Subcutaneous abdominal adipose tissue (tissue), 5 donors: ENCODE data around the gene BTF3.

Source experiments
- H3K27ac ChIP-seq: one replicate; pipeline ENCODE4 v1.7.0; 2013; ENCODE audit warnings: low read depth, mild to moderate bottlenecking, inconsistent platforms, low read length, moderate library complexity
- H3K27me3 ChIP-seq, 5 donors: one replicate each; pipeline ENCODE4 v1.7.0; 2013; ENCODE audit warnings: low read length in 5 of 5, inconsistent platforms in 1 of 5; ENCODE audit not compliant: control insufficient read depth in 5 of 5, insufficient read depth in 4 of 5
- H3K36me3 ChIP-seq, 5 donors: one replicate each; pipeline ENCODE4 v1.7.0; 2013; ENCODE audit warnings: low read length in 5 of 5; ENCODE audit not compliant: control insufficient read depth in 5 of 5, insufficient read depth in 5 of 5
- H3K4me1 ChIP-seq, 5 donors: one replicate each; pipeline ENCODE4 v1.7.0; 2013; ENCODE audit warnings: low read length in 5 of 5, mild to moderate bottlenecking in 3 of 5, moderate library complexity in 1 of 5; ENCODE audit not compliant: control insufficient read depth in 5 of 5, insufficient read depth in 5 of 5
- H3K4me3 ChIP-seq, 5 donors: one replicate each; pipeline ENCODE4 v1.7.0; 2013; ENCODE audit warnings: low read length in 5 of 5, low read depth in 1 of 5
- H3K9ac ChIP-seq, 5 donors: one replicate each; pipeline ENCODE4 v1.7.0; 2013; ENCODE audit warnings: low read length in 5 of 5, mild to moderate bottlenecking in 4 of 5, moderate library complexity in 3 of 5
- H3K9me3 ChIP-seq, 5 donors: one replicate each; pipeline ENCODE4 v1.7.0; 2013; ENCODE audit warnings: low read length in 5 of 5; ENCODE audit not compliant: control insufficient read depth in 5 of 5
- donor health status: healthy.
- donor health status: healthy.
- donor health status: healthy.
- donor health status: healthy.
- donor health status: healthy.

The BTF3 gene

DNA sequence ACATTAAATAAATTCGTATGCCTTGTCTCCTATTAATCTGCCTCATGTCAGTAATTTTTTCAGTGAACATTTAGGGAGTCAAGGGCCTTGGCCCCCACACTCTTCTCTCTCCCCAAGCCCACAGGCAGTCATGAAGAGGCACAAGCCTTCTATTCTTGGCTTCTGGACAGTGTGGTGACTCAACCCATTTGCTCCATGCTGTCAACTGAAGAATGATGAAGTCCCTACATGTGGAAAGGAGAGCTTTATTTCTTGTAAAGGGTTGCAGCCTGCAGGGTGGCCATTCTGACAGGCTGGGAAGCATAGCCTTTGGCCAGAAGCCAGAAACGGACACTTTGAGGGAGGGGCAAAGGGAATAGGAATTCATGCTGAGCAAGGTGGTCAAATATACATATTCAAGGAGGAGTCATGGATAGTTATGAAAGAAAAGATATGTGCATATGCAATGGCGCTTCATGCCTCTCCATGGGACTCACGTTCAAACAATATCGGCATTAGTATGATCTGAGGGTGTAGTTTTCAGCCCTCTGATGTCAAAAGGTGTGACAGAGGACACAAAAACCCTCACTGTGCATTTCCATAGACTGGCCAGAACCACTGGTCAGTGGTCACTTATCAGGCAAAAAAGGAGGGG lies 35.9 kb downstream of the BTF3 start:
- Histone ChIP-seq H3K27ac (no peak overlapping the region), H3K4me1 (peaks cover 0 to 17% (median 8%) of the 10 kb centered on the region in 5 donors), H3K9me3 (peaks cover 0 to 10% (median 6%) of the 10 kb centered on the region in 5 donors), H3K36me3 (no peaks in the 10 kb centered on the region), H3K9ac (no peak overlapping the region), H3K4me3 (no peak overlapping the region), H3K27me3 (no peaks in the 10 kb centered on the region)

GRCh38 chr5:73534971-73535370 lies 36.7 kb downstream of the BTF3 start:
- Histone ChIP-seq H3K4me3 (no peak overlapping the region), H3K27ac (no peak overlapping the region), H3K4me1 (peaks cover 0 to 9% (median 2%) of the 10 kb centered on the region in 5 donors), H3K36me3 (no peaks in the 10 kb centered on the region), H3K27me3 (peaks cover 0 to 3% (median 0%) of the 10 kb centered on the region in 5 donors), H3K9ac (no peak overlapping the region), H3K9me3 (peaks cover 0 to 10% (median 6%) of the 10 kb centered on the region in 5 donors)

DNA sequence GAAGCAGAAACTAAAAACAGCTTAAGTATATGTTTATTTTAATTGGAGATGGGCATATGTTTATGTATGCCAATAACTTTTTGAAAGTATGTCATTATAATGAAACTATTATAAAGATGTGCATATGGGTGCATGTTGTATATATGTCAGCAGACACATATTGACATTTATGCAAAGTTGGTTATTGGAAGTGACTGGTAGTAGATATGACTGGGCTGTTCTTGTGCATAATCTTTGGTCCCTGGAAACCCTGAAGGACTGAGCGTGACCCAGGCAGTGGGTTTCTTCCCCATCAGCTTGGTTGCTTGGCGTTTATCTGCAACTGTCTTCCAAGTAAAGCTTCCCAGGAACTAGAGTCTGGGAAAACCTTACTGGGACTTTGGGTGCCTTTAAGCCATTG lies 41.5 kb downstream of the BTF3 start:
- Histone ChIP-seq H3K9ac (no peak overlapping the region), H3K27me3 (peaks cover 0 to 3% (median 0%) of the 10 kb centered on the region in 5 donors), H3K36me3 (no peaks in the 10 kb centered on the region), H3K4me3 (no peak overlapping the region), H3K27ac (no peak overlapping the region), H3K4me1 (peaks cover 0 to 9% (median 2%) of the 10 kb centered on the region in 5 donors), H3K9me3 (peaks cover 0 to 6% (median 2%) of the 10 kb centered on the region in 5 donors)

DNA sequence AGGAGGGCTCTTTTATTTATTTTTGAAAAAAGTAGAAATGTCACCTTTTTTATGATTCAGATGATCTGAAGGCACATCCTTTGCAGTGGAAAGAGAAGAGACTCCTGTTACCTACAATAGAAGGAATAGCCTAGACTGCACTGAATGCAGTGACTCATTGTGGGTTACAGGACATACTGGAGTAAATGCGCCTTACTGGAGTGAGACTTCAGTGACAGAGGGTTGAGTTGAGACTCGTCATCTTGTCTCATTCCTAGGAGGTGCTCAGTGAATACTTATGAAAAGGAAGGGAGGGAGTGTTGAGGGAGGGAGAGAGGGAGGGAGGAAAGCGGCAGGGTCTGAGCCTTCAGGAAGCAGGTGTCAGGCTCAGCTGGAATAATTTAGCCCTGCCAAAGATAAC lies 42.0 kb downstream of the BTF3 start:
- Histone ChIP-seq H3K9me3 (peaks cover 0 to 3% (median 0%) of the 10 kb centered on the region in 5 donors), H3K36me3 (no peaks in the 10 kb centered on the region), H3K9ac (no peak overlapping the region), H3K4me1 (peaks cover 0 to 9% (median 2%) of the 10 kb centered on the region in 5 donors), H3K27me3 (peaks cover 0 to 3% (median 0%) of the 10 kb centered on the region in 5 donors), H3K27ac (no peak overlapping the region), H3K4me3 (no peak overlapping the region)

DNA sequence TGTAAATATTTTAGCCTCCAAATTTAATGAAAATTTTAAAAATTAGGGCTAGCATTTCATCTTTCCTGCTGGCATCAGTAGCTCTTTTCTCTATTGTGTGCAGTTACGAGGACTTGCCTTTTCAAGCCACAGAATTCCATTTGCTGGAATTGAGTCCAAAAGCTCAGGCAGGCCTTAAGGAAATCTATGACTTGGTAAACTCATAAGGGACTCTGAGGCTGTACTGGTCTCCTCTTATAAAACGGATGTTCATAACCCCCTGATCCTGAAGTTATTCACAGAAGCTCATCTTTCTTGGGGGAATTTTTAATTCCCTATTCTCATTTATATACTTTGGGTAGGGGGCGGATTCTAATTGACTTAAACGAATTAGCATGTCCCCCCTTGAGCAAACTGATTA lies 43.8 kb downstream of the BTF3 start:
- Histone ChIP-seq H3K27ac (no peak overlapping the region), H3K9ac (no peak overlapping the region), H3K4me1 (peaks cover 0 to 6% (median under 1%) of the 10 kb centered on the region in 5 donors)

DNA sequence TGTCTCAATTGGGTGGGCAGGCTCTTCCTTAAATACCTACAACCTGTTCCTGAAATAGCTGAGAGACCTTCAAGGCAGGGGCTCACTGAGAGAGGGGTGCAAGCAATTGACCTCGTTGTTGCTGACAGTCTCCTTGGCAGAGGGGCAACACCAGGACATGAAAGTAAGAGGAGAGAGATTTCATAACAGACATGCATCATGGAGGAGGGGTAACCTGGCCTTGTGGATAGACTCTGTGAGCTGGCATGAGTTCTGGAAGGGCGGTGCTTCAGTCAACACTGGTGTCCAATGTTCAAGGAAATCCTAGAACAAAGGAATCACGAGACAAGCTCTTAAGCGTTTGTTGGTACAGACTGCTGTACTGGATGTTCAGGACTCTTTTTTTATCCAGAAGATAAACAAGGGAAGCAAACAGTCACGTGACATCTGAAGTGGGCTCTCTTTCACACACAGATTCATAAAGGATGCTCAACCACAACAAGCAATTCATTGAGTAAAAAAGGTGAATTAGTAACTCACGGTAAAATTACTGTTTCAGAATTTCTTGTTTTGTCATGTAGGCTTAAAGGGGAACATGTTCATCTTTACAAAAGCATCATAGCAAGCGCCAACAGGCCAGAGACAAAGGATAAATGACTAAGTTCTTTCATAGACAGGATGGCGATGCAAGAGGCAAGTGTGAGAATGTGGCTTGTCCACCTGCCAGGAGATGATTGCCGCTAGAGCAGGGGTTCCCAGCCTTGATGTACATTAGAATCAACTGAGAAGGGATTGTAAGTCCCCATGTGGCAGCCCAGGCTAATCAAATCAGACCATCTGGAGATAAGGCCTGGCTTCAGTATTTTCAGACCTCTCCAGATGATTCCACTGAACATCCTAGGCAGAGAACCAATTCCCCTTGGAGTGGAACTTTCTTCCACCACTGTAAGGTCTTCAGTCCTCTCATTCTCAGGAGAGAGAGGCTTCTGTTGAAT lies 46.5 kb downstream of the BTF3 start:
- Histone ChIP-seq H3K36me3 (no peaks in the 10 kb centered on the region), H3K4me3 (no peak overlapping the region), H3K9me3 (no peaks in the 10 kb centered on the region), H3K27ac (no peak overlapping the region), H3K4me1 (peaks cover 0 to 4% (median 0%) of the 10 kb centered on the region in 5 donors), H3K27me3 (peaks cover 0 to 3% (median 0%) of the 10 kb centered on the region in 5 donors), H3K9ac (no peak overlapping the region)

More for the DNA sequence above, 43.8 kb downstream of the BTF3 start:
- Histone ChIP-seq H3K4me3 (no peak overlapping the region), H3K36me3 (no peaks in the 10 kb centered on the region), H3K27me3 (peaks cover 0 to 3% (median 0%) of the 10 kb centered on the region in 5 donors), H3K9me3 (no peaks in the 10 kb centered on the region)

DNA sequence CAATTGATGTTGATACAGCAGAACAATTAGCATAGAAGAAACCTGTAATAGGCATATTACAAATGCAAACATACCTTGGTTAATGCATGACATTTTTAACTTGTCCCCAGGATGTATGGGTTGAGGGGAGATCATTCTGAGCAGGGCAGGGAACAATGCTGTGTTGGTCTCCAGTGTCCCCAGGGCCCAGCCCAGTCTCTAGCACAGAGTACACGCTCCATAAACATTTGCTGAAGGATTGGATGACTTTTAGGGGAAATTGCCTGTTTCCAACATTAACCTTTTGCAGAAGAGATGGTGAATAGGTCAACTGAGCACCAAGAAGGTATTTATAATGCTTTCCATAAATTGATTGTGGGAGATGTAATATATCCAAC lies 47.1 kb downstream of the BTF3 start:
- no peaks in the 10 kb centered on the region for H3K36me3 ChIP-seq
- H3K27ac ChIP-seq, result no peak overlapping the region
- no peaks in the 10 kb centered on the region for H3K27me3 ChIP-seq
- H3K4me3 ChIP-seq, result no peak overlapping the region
- H3K9ac ChIP-seq, result no peak overlapping the region
- H3K4me1 ChIP-seq, result peaks cover 0 to 4% (median 0%) of the 10 kb centered on the region in 5 donors
- no peaks in the 10 kb centered on the region for H3K9me3 ChIP-seq

DNA sequence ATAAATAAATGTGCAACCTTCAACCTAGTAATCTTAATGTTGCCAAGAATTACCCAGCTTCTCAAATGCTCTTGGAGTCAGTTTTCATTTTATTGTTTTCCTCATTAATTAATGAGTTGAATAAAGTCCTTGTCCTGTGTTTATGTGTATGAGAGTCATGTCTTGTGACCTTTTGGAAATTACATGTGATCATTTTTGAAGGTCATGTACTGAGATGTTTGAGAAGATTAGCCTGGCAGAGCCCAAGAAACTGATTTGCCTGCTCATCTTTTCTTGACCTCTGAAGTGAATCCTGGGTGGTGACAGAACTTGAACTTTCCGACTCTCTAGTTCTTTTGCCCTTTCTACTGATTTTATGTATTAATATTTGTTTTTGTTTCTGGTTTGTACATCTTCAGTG lies 51.8 kb downstream of the BTF3 start:
- no peak overlapping the region for H3K4me3 ChIP-seq

DNA sequence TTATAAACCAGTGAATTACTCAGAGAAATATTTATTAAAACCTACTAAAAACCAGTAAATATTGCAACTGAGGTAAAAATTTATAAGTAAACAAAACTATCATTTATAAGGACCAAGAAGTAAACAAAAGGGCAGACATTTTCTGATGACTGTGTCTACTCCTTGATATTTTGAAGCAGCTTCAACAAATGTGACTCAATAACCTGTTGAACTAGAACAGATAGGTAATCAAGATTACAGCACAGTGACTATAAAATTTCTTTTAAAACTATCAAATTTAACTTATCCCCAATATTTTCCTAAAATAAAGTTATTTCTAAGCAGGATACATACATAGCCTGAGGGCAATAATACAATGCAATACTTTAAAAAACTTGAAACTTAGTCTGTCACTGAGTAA lies 54.4 kb downstream of the BTF3 start:
- H3K9me3 ChIP-seq, result no peaks in the 10 kb centered on the region
- no peak overlapping the region for H3K4me3 ChIP-seq
- peaks cover 39 to 52% (median 44%) of the 10 kb centered on the region in 5 donors for H3K36me3 ChIP-seq
- no peak overlapping the region for H3K27ac ChIP-seq
- no peaks in the 10 kb centered on the region for H3K4me1 ChIP-seq
- no peaks in the 10 kb centered on the region for H3K27me3 ChIP-seq
- no peak overlapping the region for H3K9ac ChIP-seq

More for the DNA sequence above, 51.8 kb downstream of the BTF3 start:
- H3K4me1 ChIP-seq, result no peaks in the 10 kb centered on the region
- peaks cover 26 to 31% (median 27%) of the 10 kb centered on the region in 5 donors for H3K36me3 ChIP-seq
- no peak overlapping the region for H3K27ac ChIP-seq
- H3K27me3 ChIP-seq, result no peaks in the 10 kb centered on the region
- H3K9ac ChIP-seq, result no peak overlapping the region
- no peaks in the 10 kb centered on the region for H3K9me3 ChIP-seq
